Brain microvascular endothelial cell (primary cell): ENCODE data around the gene MYO1C.

Experiments used
- DNase-seq: peaks from one replicate; pipeline ENCODE4 v3.0.0-alpha.2; 2020
- H3K27ac ChIP-seq: fragments of 250-450 bp; sonication (Bioruptor Pico); 2 replicates; pipeline ENCODE4 v1.5.1; 2020; ENCODE audit warnings: mild to moderate bottlenecking, moderate library complexity
- H3K27me3 ChIP-seq: fragments of 250-450 bp; sonication (Bioruptor Pico); replicated peaks from 2 replicates; pipeline ENCODE4 v1.5.1; 2020; ENCODE audit warnings: mild to moderate bottlenecking
- H3K36me3 ChIP-seq: fragments of 250-450 bp; sonication (Bioruptor Pico); replicated peaks from 2 replicates; pipeline ENCODE4 v1.5.1; 2020; ENCODE audit warnings: mild to moderate bottlenecking
- H3K4me3 ChIP-seq: 2 replicates; pipeline ENCODE4 v1.5.1; 2011; ENCODE audit warnings: low read depth, mild to moderate bottlenecking, control low read depth, low read length, moderate library complexity
- CTCF ChIP-seq: IDR thresholded peaks from 2 replicates; pipeline ENCODE4 v1.5.1; 2011; ENCODE audit warnings: low read depth, mild to moderate bottlenecking, moderate library complexity, low read length, control low read depth, inconsistent platforms; ENCODE audit errors: missing control alignments
- in situ Hi-C: cut with HindIII; loops from 2 replicates; pipeline ENCODE4 v1.10.0; 2017; ENCODE audit warnings: low sequenced_read_pairs, low pct_ligation_motif_present

MYO1C gene, protein sequence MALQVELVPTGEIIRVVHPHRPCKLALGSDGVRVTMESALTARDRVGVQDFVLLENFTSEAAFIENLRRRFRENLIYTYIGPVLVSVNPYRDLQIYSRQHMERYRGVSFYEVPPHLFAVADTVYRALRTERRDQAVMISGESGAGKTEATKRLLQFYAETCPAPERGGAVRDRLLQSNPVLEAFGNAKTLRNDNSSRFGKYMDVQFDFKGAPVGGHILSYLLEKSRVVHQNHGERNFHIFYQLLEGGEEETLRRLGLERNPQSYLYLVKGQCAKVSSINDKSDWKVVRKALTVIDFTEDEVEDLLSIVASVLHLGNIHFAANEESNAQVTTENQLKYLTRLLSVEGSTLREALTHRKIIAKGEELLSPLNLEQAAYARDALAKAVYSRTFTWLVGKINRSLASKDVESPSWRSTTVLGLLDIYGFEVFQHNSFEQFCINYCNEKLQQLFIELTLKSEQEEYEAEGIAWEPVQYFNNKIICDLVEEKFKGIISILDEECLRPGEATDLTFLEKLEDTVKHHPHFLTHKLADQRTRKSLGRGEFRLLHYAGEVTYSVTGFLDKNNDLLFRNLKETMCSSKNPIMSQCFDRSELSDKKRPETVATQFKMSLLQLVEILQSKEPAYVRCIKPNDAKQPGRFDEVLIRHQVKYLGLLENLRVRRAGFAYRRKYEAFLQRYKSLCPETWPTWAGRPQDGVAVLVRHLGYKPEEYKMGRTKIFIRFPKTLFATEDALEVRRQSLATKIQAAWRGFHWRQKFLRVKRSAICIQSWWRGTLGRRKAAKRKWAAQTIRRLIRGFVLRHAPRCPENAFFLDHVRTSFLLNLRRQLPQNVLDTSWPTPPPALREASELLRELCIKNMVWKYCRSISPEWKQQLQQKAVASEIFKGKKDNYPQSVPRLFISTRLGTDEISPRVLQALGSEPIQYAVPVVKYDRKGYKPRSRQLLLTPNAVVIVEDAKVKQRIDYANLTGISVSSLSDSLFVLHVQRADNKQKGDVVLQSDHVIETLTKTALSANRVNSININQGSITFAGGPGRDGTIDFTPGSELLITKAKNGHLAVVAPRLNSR

GRCh38 chr17:1492249-1493206 lies at the start of gene MYO1C:
Gene MYO1C, minus strand, starts transcription at chr17:1492686. Its CDS starts 199 bp downstream, at chr17:1492487.
- in situ Hi-C loops = no loop called here
- peak within 1 kb of the TSS; percentile 56 for H3K4me3 ChIP-seq
- H3K36me3 ChIP-seq = no peaks in the 10 kb centered on the region
- no peak for TF ChIP-seq CTCF
- peak within 1 kb of the TSS; percentile 26 for H3K27ac ChIP-seq
- no peak for DNase-seq
- no peaks in the 10 kb centered on the region for H3K27me3 ChIP-seq

DNA sequence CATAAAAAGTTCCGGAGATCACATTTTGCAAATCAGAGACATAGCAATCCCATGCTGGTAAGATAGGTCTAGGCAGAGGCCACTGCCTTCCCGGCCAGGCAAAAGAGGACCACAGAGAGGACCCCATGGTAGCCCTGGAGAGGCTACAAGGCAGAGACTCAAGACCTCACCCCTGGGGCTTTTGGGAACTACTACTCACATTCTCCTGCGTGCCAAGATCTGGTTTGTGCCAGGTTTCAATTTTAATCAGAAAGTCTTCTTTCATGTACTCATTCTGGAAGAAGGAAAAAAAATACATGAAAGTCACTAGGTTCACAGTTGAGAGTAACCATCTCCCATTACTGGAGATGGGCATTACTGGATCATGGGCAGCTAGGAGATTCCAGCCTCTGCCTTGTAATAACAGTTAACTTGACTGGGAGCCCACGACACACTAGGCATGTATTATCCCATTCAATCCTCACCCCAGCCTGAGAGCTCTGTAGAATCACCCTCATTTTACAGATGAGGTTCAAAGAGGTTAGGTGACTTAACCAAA lies 49.0 kb upstream of the MYO1C start:
- in situ Hi-C loops = no loop called here
- no peaks in the 10 kb centered on the region for H3K27me3 ChIP-seq
- no peak overlapping the region for H3K27ac ChIP-seq
- peaks cover 45% of the 10 kb centered on the region for H3K36me3 ChIP-seq
- no peak overlapping the region for H3K4me3 ChIP-seq
- DNase-seq = no peak
- TF ChIP-seq CTCF = no peak

DNA sequence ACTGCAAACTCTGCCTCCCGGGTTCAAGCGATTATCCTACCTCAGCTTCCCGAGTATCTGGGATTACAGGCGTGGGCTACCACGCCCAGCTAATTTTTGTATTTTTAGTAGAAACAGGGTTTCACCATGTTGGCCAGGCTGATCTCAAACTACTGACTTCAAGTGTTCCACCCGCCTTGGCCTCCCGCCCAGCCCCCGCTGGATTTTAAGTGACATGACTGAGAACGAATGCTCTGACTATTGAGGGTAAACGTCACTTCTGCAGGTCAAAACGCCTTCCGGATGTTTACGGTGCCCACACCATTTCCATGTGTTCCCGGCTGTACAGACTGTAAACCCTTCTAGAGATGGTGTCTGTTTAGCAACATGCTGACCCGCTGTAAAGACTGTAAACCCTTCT lies 47.3 kb upstream of the MYO1C start:
- no peak for TF ChIP-seq CTCF
- no peak for DNase-seq
- H3K27me3 ChIP-seq = no peaks in the 10 kb centered on the region
- in situ Hi-C loops = no loop called here
- no peak overlapping the region for H3K4me3 ChIP-seq
- H3K27ac ChIP-seq = no peak overlapping the region
- peaks cover 45% of the 10 kb centered on the region for H3K36me3 ChIP-seq

- in situ Hi-C loops = no loop called here
- H3K4me3 ChIP-seq = no peak overlapping the region
- H3K27ac ChIP-seq = no peak overlapping the region
- no peak for DNase-seq
- TF ChIP-seq CTCF = no peak
- no peaks in the 10 kb centered on the region for H3K27me3 ChIP-seq
- peaks cover 55% of the 10 kb centered on the region for H3K36me3 ChIP-seq
Observed at GRCh38 chr17:1535737-1536136, 43.3 kb upstream of the MYO1C start.

DNA sequence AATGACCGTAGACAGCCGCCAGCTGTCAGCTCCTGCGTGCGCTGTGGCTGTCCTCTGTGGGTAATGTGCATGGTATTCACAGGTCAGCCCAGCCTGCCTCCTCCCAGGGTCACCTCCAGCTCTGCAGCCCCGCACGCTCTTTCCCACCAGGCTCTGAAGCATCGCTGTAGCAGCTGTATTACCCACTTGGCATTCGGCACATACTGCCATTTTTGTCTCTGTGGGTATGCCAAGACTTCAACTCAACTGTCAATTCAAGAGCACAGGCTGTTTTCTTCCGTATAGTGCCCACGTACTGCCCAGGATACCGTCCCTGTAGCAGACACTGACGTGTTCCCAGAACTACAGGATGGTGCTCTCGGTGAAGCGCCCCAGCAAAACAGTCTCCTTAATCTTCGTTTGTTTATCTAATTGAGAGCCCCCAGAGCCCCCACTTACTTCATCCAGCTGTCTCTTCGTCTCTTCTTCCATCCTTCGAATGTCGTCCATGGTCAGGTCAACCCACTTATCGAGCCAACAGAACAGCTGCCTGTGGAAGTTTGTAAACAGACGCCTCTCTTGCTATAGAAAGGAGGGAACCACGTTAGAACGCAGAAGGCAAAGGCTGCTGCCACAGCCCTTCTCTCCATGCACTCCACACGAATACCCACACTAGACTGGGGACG lies 41.3 kb upstream of the MYO1C start:
- no peak for TF ChIP-seq CTCF
- Histone ChIP-seq H3K4me3 (no peak overlapping the region), H3K27ac (no peak overlapping the region), H3K36me3 (peaks cover 52% of the 10 kb centered on the region), H3K27me3 (no peaks in the 10 kb centered on the region)
- in situ Hi-C loops = no loop called here
- DNase-seq = no peak
